Natural killer cell (primary cell): ENCODE measurements around the gene EMC8. TPM values are rescaled to one million over a fixed set of nuclear protein-coding genes. Genes with fewer than 3 reads are reported as not detected.

Source experiments
- ATAC-seq, 3 donors: fragments of 150-1000 bp in 2 of 3; fragments of 200-7000 bp in 1 of 3; cut with Tn5 transposase; 1 replicate in 1 of 3; 2 replicates in 2 of 3; pipeline ENCODE4 v1.10.0; 2021; ENCODE audit warnings: mild to moderate bottlenecking in 2 of 3, moderate library complexity in 2 of 3
- DNase-seq, 2 donors: peaks; one replicate each; pipeline versions ENCODE4 v3.0.0 to v3.0.0-alpha.2; 2013 to 2021; ENCODE audit warnings: mixed read lengths in 1 of 2
- H3K27ac ChIP-seq: one replicate; pipeline ENCODE4 v1.5.1; 2013; ENCODE audit warnings: mild to moderate bottlenecking, low read length
- H3K27me3 ChIP-seq: one replicate; pipeline ENCODE4 v1.6.1; 2013; ENCODE audit warnings: low read length; ENCODE audit not compliant: control insufficient read depth, insufficient read depth
- H3K36me3 ChIP-seq: one replicate; pipeline ENCODE4 v1.6.1; 2013; ENCODE audit warnings: low read length; ENCODE audit not compliant: control insufficient read depth, insufficient read depth
- H3K4me1 ChIP-seq: one replicate; pipeline ENCODE4 v1.6.1; 2013; ENCODE audit warnings: low read length; ENCODE audit not compliant: control insufficient read depth, insufficient read depth
- H3K4me3 ChIP-seq: one replicate; pipeline ENCODE4 v1.5.1; 2013; ENCODE audit warnings: low read length
- H3K9me3 ChIP-seq: one replicate; pipeline ENCODE4 v1.6.1; 2013; ENCODE audit warnings: low read length; ENCODE audit not compliant: control insufficient read depth, insufficient read depth
- H3K27ac Mint-ChIP-seq, 2 donors: one replicate each; pipeline ENCODE4 v1.8.0; 2022; ENCODE audit warnings: mild to moderate bottlenecking in 2 of 2, mixed read lengths in 2 of 2, moderate library complexity in 1 of 2
- H3K27me3 Mint-ChIP-seq, 2 donors: one replicate each; pipeline ENCODE4 v1.8.0; 2022; ENCODE audit warnings: low read depth in 2 of 2, mixed read lengths in 2 of 2
- H3K36me3 Mint-ChIP-seq: one replicate; pipeline ENCODE4 v1.8.0; 2022; ENCODE audit warnings: mixed read lengths
- H3K4me1 Mint-ChIP-seq, 2 donors: one replicate each; pipeline ENCODE4 v1.8.0; 2022; ENCODE audit warnings: mixed read lengths in 2 of 2
- H3K4me3 Mint-ChIP-seq: one replicate; pipeline ENCODE4 v1.8.0; 2022; ENCODE audit warnings: mild to moderate bottlenecking, moderate library complexity, mixed read lengths
- H3K9me3 Mint-ChIP-seq, 2 donors: one replicate each; pipeline ENCODE4 v1.8.0; 2022; ENCODE audit warnings: mixed read lengths in 2 of 2
- CTCF ChIP-seq: fragments of 200-600 bp; IDR thresholded peaks from one replicate; pipeline ENCODE4 v1.8.0; 2022; ENCODE audit warnings: antibody characterized with exemption
- WGBS: methylation state at CpG from one replicate; pipeline ENCODE4 v1.1.7; 2013; ENCODE audit warnings: missing lambda C conversion rate; ENCODE audit not compliant: insufficient coverage; 5-methylcytosine and 5-hydroxymethylcytosine counted together
- intact Hi-C: fragments of 100-400 bp; cut with micrococcal nuclease; formaldehyde crosslinking; loops from one replicate; pipeline ENCODE4 v1.14.2; 2022
- total RNA-seq, 4 donors: library from RNA; stranded (reverse); fragments of 120-200 nt in 1 of 4; gene quantifications; one replicate each; pipeline versions ENCODE4 v1.2.3 to v1.2.4, GENCODE V29; 2013 to 2022

Gene EMC8
- total RNA-seq, 3 donors from 2014 or later (not counting 1 experiment from before 2014, with no cell fraction given) = 21.2 to 26.4 (median 24.1) TPM

DNA sequence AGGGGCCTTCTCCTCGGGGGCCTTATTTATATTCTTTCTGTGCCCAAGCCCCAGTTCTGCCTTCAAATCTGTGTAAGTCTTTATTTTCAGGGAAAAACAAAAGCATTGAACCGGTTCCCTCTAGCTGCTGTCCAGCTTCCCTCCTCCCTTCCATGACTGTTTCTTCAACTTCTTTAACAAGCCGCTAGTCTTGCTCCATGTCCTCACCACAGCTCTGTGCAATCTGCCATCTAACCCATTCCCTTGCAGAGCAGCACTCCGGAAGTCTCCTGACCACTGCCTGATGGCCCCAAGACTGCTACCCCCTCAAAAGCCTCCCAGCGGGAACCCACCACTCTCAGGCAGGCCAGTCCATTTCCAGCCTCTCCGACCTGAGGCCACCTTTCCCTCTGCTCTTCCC, 16.9 kb downstream of the EMC8 start:
- 96% methylated on average over 6 of the region's 6 CpGs for WGBS
- peaks cover 7% of the 10 kb centered on the region for H3K36me3 Mint-ChIP-seq
- no peak overlapping the region for H3K27ac ChIP-seq
- no peaks in the 10 kb centered on the region for H3K27me3 Mint-ChIP-seq
- H3K4me1 ChIP-seq = peaks cover 5% of the 10 kb centered on the region
- intact Hi-C loops = no loop called here
- no peaks in the 10 kb centered on the region for H3K27me3 ChIP-seq
- peaks cover 41% of the 10 kb centered on the region for H3K36me3 ChIP-seq
- no peaks in the 10 kb centered on the region for H3K9me3 Mint-ChIP-seq
- no peak for TF ChIP-seq CTCF
- no peak for ATAC-seq
- peaks cover 35 to 43% of the 10 kb centered on the region in 2 donors for H3K4me1 Mint-ChIP-seq
- no peak for DNase-seq
- H3K27ac Mint-ChIP-seq = no peak overlapping the region
- H3K4me3 ChIP-seq = no peak overlapping the region
- H3K4me3 Mint-ChIP-seq = no peak overlapping the region
- no peaks in the 10 kb centered on the region for H3K9me3 ChIP-seq

DNA sequence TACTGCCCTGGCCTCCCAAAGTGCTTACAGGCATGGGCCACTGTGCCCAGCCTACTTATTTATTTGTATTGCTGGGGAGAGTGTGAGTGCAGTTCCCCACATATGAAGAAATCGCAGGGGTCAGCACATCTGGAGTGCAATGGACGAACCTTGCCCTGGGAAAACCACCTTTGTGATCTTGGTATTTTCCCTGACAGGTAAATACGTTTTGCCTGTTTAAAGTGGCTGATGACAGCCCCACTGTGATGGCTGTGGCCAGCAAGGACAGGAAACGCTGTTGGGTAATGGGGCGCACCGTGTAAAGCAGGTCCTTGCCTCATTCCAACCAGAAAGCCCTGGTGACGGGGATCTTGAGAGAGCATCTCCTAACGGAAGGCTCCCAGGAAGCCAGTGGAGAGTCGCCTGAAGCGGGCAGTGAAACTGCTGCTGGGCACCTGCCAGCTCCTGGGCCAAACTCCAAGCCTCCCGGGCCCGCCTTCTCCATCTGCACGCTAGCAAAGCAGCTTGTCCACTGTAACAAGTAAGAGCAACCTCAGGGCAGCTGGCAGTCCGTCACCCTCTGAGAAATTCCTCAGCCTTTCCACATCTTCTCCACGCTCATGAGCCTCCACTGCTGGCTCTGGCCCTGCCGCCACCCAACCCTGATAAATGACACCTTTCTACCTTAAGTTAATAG, 17.5 kb downstream of the EMC8 start:
- ATAC-seq = no peak
- H3K27ac Mint-ChIP-seq = no peak overlapping the region

DNA sequence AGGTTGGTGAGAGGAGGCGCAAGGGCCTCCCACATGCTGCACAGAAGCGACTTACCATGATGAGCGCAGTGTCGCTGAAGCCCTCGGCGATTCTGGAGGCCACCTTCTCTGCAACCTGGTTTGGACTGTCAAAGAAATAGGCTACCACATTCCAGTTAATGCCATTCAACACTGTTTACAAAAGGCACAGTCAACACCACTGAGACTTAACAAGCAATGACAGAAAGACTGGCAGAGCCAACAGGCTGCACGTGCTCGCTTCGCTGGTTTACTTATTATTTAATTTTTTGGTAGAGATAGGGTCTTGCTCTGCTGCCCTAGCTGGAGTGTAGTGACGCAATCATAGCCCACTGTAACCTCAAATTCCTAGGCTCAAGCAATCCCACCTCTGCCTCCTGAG, 18.2 kb downstream of the EMC8 start:
- no peak for ATAC-seq
- peaks cover 33% of the 10 kb centered on the region for H3K36me3 ChIP-seq
- H3K9me3 ChIP-seq = no peaks in the 10 kb centered on the region
- H3K4me1 Mint-ChIP-seq = peaks cover 30 to 37% of the 10 kb centered on the region in 2 donors
- no peak for TF ChIP-seq CTCF
- peaks cover 7% of the 10 kb centered on the region for H3K36me3 Mint-ChIP-seq
- 83% methylated on average over 10 of the region's 10 CpGs for WGBS
- no peak overlapping the region for H3K4me3 ChIP-seq
- H3K4me3 Mint-ChIP-seq = no peak overlapping the region
- no peaks in the 10 kb centered on the region for H3K27me3 Mint-ChIP-seq
- intact Hi-C loops = no loop called here
- no peaks in the 10 kb centered on the region for H3K27me3 ChIP-seq
- no peak overlapping the region for H3K27ac ChIP-seq
- no peaks in the 10 kb centered on the region for H3K9me3 Mint-ChIP-seq
- no peak overlapping the region for H3K27ac Mint-ChIP-seq
- H3K4me1 ChIP-seq = peaks cover 5% of the 10 kb centered on the region
- DNase-seq = no peak

More for the DNA sequence above, 17.5 kb downstream of the EMC8 start:
- TF ChIP-seq CTCF = no peak
- Mint-ChIP-seq H3K27me3 (no peaks in the 10 kb centered on the region), H3K36me3 (peaks cover 7% of the 10 kb centered on the region), H3K4me1 (peaks cover 35 to 43% of the 10 kb centered on the region in 2 donors), H3K4me3 (no peak overlapping the region), H3K9me3 (no peaks in the 10 kb centered on the region)
- peaks cover 38% of the 10 kb centered on the region for H3K36me3 ChIP-seq
- H3K9me3 ChIP-seq = no peaks in the 10 kb centered on the region
- H3K27ac ChIP-seq = no peak overlapping the region
- intact Hi-C loops = no loop called here
- H3K4me1 ChIP-seq = peaks cover 5% of the 10 kb centered on the region
- DNase-seq = no peak
- H3K4me3 ChIP-seq = no peak overlapping the region
- 96% methylated on average over 16 of the region's 16 CpGs for WGBS
- H3K27me3 ChIP-seq = no peaks in the 10 kb centered on the region

GRCh38 chr16:85780281-85780680, 19.1 kb downstream of the EMC8 start:
- Mint-ChIP-seq H3K4me1 (peaks cover 23 to 30% of the 10 kb centered on the region in 2 donors), H3K36me3 (peaks cover 7% of the 10 kb centered on the region), H3K27ac (no peak overlapping the region), H3K4me3 (no peak overlapping the region), H3K9me3 (no peaks in the 10 kb centered on the region), H3K27me3 (no peaks in the 10 kb centered on the region)
- TF ChIP-seq CTCF = no peak
- DNase-seq (no peak), ATAC-seq (no peak)
- 91% methylated on average over 26 of the region's 26 CpGs for WGBS
- H3K4me3 ChIP-seq = no peak overlapping the region
- H3K27me3 ChIP-seq = no peaks in the 10 kb centered on the region
- H3K9me3 ChIP-seq = no peaks in the 10 kb centered on the region
- intact Hi-C loops = no loop called here
- peaks cover 5% of the 10 kb centered on the region for H3K4me1 ChIP-seq
- H3K27ac ChIP-seq = no peak overlapping the region
- H3K36me3 ChIP-seq = peaks cover 28% of the 10 kb centered on the region
